Measurements from ENCODE around the gene IL23A.

- TF ChIP-seq, protein P1, sequence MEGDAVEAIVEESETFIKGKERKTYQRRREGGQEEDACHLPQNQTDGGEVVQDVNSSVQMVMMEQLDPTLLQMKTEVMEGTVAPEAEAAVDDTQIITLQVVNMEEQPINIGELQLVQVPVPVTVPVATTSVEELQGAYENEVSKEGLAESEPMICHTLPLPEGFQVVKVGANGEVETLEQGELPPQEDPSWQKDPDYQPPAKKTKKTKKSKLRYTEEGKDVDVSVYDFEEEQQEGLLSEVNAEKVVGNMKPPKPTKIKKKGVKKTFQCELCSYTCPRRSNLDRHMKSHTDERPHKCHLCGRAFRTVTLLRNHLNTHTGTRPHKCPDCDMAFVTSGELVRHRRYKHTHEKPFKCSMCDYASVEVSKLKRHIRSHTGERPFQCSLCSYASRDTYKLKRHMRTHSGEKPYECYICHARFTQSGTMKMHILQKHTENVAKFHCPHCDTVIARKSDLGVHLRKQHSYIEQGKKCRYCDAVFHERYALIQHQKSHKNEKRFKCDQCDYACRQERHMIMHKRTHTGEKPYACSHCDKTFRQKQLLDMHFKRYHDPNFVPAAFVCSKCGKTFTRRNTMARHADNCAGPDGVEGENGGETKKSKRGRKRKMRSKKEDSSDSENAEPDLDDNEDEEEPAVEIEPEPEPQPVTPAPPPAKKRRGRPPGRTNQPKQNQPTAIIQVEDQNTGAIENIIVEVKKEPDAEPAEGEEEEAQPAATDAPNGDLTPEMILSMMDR (IDR thresholded peaks at IDR 0.05), result no peak
- no peak for TF ChIP-seq POLR2A (IDR thresholded peaks at IDR 0.05)
Measured at GRCh38 chr12:56326126-56326525, 12.6 kb upstream of the IL23A start.
